ENCODE measurements around the gene PSPH.

Gene PSPH

DNA sequence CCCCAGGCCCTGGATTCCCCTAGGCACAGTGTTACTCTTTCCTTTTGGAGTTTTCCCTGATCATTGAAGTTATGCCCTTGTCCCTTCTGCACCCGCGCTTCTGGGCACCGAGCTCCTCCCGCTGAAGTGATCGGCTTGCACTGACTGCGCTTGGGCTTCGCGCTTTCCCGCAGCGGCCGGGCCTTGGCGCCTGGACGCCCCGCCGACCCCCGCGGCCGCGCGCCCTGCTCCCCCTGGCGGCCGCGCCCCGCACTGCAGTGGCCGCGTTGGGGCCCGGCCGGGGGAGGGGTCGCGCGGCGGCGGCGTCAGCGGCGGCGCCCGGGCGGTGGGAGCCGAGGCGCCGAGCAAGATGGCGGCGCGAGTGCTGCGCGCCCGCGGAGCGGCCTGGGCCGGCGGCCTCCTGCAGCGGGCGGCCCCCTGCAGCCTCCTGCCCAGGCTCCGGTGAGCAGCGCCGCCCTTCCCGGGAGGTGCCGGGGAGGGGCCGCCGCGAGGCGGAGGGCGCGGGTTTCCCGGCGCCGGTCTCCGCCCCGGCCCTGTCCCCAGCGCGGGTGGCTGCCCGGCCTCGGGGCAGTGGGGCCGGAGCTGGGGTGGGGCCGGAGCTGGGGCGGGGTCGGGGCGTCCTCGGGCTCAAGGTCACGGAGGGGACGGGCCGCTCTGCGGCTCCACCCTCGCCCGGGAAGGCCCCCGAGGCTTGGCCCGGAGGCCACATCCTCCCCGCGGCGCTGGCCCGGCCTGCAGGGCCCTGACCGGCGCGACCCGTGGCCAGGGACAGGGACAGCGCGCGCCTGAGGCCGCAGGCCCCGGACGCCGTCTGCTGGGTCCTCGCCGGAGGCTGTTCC lies 86.8 kb downstream of the PSPH start, which contains the start of gene NIPSNAP2:
Gene NIPSNAP2, plus strand, starts transcription at position 325 of the 839 bp plus-strand sequence. Its CDS starts 25 bp downstream, at position 350.
- DNase-seq = peak; percentile 81
- H3K27ac Mint-ChIP-seq = peak within 1 kb of the TSS; percentile 94
- no peaks in the 10 kb centered on the region for H3K9me3 Mint-ChIP-seq
- peak within 1 kb of the TSS; percentile 90 for H3K4me3 Mint-ChIP-seq
- peaks cover 41% of the 10 kb centered on the region for H3K4me1 Mint-ChIP-seq (ENCODE audit: low read depth)
- H3K27me3 Mint-ChIP-seq = no peaks in the 10 kb centered on the region
- peaks cover 31% of the 10 kb centered on the region for H3K36me3 Mint-ChIP-seq (ENCODE audit: low read depth)

DNA sequence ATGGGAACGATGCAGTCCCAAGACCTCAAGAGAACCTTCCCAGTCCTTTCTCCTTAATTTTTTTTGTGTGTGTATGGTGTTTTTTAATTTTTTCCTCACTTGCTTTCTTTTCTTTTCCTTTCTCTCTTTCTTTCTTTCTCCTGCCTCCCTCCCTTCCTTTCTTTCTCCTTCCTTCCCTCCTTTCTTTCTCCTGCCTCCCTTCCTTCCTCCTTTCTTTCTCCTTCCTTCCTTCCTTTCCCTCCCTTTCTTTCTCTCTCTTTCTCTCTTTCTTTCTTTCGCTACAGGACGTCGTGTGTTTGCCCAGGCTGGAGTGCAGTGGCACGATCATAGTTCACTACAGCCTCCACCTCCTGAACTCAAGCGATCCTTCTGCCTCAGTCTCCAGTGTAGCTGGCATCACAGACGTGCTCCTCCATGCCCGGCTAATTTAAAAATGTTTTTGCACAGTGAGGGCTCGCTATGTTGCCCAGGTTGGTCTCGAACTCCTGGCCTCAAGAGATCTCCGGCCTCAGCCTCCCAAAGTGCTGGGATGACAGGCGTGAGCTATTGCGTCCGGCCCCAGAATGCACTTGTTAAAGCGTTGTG lies 87.6 kb downstream of the PSPH start:
- no peak for DNase-seq
- no peaks in the 10 kb centered on the region for H3K27me3 Mint-ChIP-seq
- peak overlapping the region; percentile 69 for H3K4me3 Mint-ChIP-seq
- peaks cover 27% of the 10 kb centered on the region for H3K36me3 Mint-ChIP-seq (ENCODE audit: low read depth)
- peaks cover 34% of the 10 kb centered on the region for H3K4me1 Mint-ChIP-seq (ENCODE audit: low read depth)
- peak overlapping the region; percentile 80 for H3K27ac Mint-ChIP-seq
- H3K9me3 Mint-ChIP-seq = no peaks in the 10 kb centered on the region

DNA sequence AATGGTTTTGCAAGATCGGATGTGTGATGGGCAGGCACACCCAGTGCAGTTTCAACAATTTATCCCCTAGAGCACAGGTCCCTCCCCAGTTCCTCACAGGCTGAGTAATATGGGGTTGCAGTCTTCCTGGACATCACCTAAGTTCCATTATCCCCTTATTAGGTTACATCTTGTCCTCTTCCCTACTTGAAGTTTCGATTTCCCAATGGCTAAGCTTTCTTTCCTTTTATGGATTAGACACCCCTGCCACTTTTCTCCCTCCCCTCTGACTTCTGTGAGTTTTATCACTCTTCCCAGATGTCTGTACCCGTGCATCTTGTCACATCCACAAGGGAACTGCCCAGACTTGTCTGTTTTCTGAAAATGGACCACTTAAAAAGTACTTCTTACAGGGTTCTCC lies 89.2 kb downstream of the PSPH start:
- Mint-ChIP-seq H3K36me3 (ENCODE audit: low read depth) (peaks cover 27% of the 10 kb centered on the region), H3K4me1 (ENCODE audit: low read depth) (peaks cover 25% of the 10 kb centered on the region), H3K27me3 (no peaks in the 10 kb centered on the region), H3K4me3 (no peak overlapping the region), H3K27ac (no peak overlapping the region), H3K9me3 (no peaks in the 10 kb centered on the region)
- DNase-seq = no peak

Measured in activated T-cell treated with anti-CD3 and anti-CD28 coated beads, Interleukin-2, amount 50 U/mL, for 24 hours (primary cell).